Retinal pigment epithelial cell (primary cell): Measurements from ENCODE around the gene WNT3A.

Experiments
- DNase-seq: peaks from one replicate; pipeline ENCODE4 v3.0.0-alpha.2; 2010; ENCODE audit warnings: low read depth
- H3K4me3 ChIP-seq: 2 replicates; pipeline ENCODE4 v1.5.1; 2011; ENCODE audit warnings: mild to moderate bottlenecking, low read length, control low read depth, moderate library complexity
- TF ChIP-seq, protein P1 (sequence below): conservative IDR thresholded peaks from 2 replicates; pipeline ENCODE4 v1.5.1; 2011; ENCODE audit warnings: low read depth, low read length, control low read depth, inconsistent platforms

WNT3A gene

DNA sequence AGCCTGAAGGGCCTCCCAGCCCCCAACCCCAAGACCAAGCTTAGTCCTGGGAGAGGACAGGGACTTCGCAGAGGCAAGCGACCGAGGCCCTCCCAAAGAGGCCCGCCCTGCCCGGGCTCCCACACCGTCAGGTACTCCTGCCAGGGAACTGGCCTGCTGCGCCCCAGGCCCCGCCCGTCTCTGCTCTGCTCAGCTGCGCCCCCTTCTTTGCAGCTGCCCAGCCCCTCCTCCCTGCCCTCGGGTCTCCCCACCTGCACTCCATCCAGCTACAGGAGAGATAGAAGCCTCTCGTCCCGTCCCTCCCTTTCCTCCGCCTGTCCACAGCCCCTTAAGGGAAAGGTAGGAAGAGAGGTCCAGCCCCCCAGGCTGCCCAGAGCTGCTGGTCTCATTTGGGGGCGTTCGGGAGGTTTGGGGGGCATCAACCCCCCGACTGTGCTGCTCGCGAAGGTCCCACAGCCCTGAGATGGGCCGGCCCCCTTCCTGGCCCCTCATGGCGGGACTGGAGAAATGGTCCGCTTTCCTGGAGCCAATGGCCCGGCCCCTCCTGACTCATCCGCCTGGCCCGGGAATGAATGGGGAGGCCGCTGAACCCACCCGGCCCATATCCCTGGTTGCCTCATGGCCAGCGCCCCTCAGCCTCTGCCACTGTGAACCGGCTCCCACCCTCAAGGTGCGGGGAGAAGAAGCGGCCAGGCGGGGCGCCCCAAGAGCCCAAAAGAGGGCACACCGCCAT lies 53.8 kb downstream of the WNT3A start:
- DNase-seq = no peak

DNA sequence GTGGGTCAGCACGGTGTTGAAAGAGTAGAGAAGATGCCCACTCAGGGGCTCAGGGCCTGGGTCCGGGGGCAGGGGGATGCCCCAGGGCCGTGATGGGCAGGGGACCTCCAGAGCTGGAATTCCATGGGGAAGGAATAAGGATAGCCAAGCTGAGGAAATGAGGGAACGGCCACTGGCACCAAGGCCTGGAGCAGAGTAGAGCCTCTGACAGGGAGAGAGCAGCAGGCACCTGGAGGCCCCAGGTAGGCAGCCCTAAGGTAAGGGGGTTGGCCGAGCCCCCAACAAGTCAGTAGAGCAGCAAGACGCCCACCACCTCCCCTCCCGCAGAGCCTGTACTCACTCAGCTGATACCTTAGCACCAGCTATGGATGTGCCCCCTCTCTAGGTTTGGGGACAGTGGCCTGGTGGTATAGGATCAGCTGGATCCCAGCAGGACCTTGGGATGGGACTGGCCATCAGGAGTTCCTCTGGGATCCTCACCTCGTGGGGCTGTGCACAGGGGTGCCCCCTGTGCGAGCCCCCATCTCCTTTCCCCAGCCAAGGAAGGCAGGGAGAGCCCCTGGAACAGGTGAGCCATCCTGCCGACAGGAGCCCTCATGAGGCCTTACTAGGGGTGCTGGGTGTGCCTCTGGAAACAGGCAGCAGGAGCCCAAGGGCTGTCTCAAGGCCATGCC lies 54.8 kb downstream of the WNT3A start:
- TF ChIP-seq, protein P1, sequence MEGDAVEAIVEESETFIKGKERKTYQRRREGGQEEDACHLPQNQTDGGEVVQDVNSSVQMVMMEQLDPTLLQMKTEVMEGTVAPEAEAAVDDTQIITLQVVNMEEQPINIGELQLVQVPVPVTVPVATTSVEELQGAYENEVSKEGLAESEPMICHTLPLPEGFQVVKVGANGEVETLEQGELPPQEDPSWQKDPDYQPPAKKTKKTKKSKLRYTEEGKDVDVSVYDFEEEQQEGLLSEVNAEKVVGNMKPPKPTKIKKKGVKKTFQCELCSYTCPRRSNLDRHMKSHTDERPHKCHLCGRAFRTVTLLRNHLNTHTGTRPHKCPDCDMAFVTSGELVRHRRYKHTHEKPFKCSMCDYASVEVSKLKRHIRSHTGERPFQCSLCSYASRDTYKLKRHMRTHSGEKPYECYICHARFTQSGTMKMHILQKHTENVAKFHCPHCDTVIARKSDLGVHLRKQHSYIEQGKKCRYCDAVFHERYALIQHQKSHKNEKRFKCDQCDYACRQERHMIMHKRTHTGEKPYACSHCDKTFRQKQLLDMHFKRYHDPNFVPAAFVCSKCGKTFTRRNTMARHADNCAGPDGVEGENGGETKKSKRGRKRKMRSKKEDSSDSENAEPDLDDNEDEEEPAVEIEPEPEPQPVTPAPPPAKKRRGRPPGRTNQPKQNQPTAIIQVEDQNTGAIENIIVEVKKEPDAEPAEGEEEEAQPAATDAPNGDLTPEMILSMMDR = no peak
- H3K4me3 ChIP-seq = no peak overlapping the region
- no peak for DNase-seq

More for the DNA sequence above, 53.8 kb downstream of the WNT3A start:
- H3K4me3 ChIP-seq = peak overlapping the region; percentile 4
- TF ChIP-seq, protein P1 = no peak

DNA sequence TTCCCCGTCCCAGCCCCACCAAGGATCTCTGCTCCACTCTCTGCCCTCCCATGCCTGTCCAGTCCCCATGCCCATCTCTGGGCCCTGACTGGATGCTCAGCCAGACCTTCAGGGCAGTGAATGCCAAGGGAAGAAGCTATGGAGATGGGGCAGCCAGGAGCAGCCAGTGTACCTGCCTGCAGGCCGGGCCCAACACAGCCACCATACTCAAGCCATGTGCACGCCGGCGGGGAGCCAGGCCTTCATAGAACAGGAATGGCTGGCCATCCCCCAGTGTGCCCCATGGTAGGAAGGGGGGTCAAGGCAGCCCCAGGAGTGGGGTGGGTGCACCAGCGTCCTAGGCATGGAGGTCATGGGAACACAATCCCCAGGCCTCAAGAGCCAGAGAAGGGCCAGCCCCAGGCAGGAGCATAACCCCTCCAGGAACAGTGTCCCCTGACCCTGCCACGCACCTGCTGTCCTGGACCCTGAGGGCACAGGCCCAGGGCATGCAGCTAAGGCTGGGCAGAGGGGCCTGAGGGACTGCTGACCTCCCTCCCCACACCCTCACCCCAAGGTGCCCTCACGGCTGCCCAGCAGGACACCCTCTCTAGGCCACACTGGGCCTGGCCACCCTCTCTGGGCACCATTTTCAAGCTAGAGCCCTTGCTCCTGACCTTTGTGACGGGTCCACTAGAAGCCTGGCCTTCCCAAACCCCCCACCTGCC lies 55.4 kb downstream of the WNT3A start:
- H3K4me3 ChIP-seq = no peak overlapping the region
- DNase-seq = no peak
- TF ChIP-seq, protein P1 = no peak

DNA sequence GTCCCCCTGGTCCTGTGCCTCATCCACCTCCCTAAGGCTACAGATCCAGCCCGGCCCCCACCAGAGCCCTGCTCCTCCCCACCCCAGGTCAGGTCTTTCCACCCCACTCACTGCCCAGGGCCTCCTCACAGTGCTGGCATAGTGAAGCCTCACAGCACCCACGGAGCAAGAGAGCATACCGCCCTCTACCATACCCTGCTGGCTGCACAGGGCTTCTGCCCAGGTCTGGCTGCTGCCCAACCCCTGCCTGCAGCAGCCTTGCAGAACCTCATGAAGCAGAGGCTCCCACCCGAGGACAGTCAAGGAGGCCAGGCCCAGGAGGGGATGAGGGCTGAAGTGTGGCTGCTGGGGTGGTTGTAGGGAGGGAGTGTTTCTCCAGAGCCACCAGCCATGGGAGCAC lies 56.0 kb downstream of the WNT3A start:
- no peak overlapping the region for H3K4me3 ChIP-seq
- TF ChIP-seq, protein P1 = no peak
- no peak for DNase-seq

DNA sequence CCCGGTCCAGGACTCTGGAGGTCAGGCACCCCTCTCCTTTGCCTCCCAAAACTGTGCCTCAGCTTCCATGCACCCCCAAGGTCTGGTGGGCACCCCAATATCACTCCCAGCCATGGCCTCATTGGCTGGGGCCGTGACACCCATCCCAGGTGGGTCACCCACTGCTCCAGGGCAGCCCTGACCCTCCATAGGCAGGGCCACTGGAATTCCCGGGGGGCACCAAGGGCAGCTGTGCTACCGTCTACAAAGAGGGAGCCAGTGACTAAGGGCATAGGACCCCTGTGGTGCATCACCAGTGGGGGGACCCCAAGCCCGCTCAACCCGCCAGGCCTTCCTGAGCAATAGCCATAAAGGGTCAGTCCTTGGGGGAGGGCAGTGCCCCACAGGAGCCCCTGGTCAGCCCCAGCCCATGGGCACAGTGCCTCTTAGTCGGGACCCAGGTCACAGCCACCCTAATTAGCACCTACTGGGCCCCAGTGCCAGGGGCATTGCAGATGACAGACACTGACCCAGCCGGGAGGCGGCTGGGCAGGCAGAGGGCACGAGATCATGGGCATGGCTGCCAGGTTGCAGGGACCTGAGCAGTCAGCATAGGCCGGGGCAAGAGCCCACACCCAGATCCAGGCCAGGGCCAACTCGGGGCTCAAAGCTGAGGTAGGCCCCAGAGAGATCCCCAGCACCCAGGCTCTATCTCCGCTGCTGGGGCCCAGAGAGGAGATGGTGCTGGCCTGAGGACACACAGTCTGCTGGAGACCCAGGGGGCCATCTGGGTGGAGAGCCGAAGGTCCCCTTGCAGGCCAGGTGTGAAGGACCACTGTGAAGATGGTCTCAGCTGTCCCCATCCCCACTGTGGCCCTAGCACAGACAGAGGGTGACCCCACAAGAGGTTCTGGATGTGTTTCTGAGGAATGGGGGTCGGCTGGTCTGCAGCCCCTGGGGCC lies 56.7 kb downstream of the WNT3A start:
- TF ChIP-seq, protein P1 = no peak
- H3K4me3 ChIP-seq = no peak overlapping the region
- DNase-seq = no peak

DNA sequence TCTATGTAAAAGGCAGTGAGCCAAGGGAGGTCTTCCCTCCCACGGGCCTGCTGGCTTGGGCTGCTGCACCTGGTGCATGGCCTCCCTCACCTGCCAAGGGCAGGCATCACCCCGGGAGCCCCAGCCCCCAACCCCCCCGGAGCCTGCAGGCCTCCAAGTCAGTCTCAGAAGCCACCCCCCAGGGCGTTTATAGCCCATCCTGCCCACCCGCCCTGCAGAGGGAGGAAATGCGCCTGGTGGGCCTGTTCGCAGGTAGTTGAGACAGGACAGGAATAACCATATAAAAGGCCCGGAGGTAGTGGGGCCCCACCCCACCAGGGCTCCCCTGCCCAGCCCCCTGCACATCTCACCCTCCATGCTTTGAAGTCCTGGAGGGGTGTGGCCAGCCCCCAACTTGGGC lies 57.5 kb downstream of the WNT3A start:
- TF ChIP-seq, protein P1 = no peak
- no peak overlapping the region for H3K4me3 ChIP-seq
- DNase-seq = no peak
